NOMO-1 treated with dmso at 0.1 percent for 144 hours (cell line): ENCODE data around the gene PWWP2B.

Experiments used
- DNase-seq: peaks from one replicate; lab custom pipeline; 2025; ENCODE audit not compliant: unreplicated experiment; lab: John Stamatoyannopoulos, UW

The PWWP2B gene

GRCh38 chr10:132405463-132405991, 8.5 kb downstream of the PWWP2B start:
- DNase-seq: no peak

GRCh38 chr10:132406181-132406580, 9.2 kb downstream of the PWWP2B start:
- no peak for DNase-seq

- DNase-seq: no peak
These were observed 9.8 kb downstream of the PWWP2B start for GRCh38 chr10:132406750-132407149.

- no peak for DNase-seq
These were observed 10.3 kb downstream of the PWWP2B start for GRCh38 chr10:132407243-132407746.

- no peak for DNase-seq
These were observed 10.9 kb downstream of the PWWP2B start for GRCh38 chr10:132407846-132408278.

- DNase-seq: no peak
These were observed 11.4 kb downstream of the PWWP2B start for GRCh38 chr10:132408367-132408781.

GRCh38 chr10:132408823-132409666, 12.0 kb downstream of the PWWP2B start:
- no peak for DNase-seq

GRCh38 chr10:132409667-132410028, 12.6 kb downstream of the PWWP2B start:
- DNase-seq: no peak

GRCh38 chr10:132410056-132410778, 13.2 kb downstream of the PWWP2B start:
- DNase-seq: no peak

GRCh38 chr10:132410779-132411532, 14.0 kb downstream of the PWWP2B start:
- no peak for DNase-seq

- DNase-seq: no peak
These were observed 14.7 kb downstream of the PWWP2B start for GRCh38 chr10:132411561-132412253.

GRCh38 chr10:132412316-132413192, 15.6 kb downstream of the PWWP2B start:
- DNase-seq: no peak

- no peak for DNase-seq
These were observed 16.5 kb downstream of the PWWP2B start for GRCh38 chr10:132413226-132414205.

GRCh38 chr10:132414402-132415016, 17.5 kb downstream of the PWWP2B start:
- no peak for DNase-seq

- DNase-seq: no peak
These were observed 18.3 kb downstream of the PWWP2B start for GRCh38 chr10:132415255-132415654.

GRCh38 chr10:132415956-132416355, 19.0 kb downstream of the PWWP2B start:
- DNase-seq: no peak

GRCh38 chr10:132416566-132417256, 19.7 kb downstream of the PWWP2B start:
- no peak for DNase-seq
